ENCODE results near the gene TRIO. TPM values are rescaled to one million over a fixed set of nuclear protein-coding genes. Genes with fewer than 3 reads are reported as not detected.

Gene TRIO
- polyA plus RNA-seq, 3 donors: 1.7 to 45.8 (median 2.1) TPM

GRCh38 chr5:14097998-14098471, 45.1 kb upstream of the TRIO start:
- Mint-ChIP-seq H3K4me3 (no peak overlapping the region), H3K9me3 (peaks cover under 1 to 12% (median 8%) of the 10 kb centered on the region in 7 donors), H3K27ac (no peak overlapping the region), H3K4me1 (no peaks in the 10 kb centered on the region), H3K27me3 (ENCODE audit: low read depth in 3 of 3) (peaks cover 7 to 9% (median 8%) of the 10 kb centered on the region in 3 donors), H3K36me3 (no peaks in the 10 kb centered on the region)
- H3K27me3 ChIP-seq (ENCODE audit: control insufficient read depth in 2 of 2, insufficient read depth in 2 of 2, low read length in 2 of 2): no peaks in the 10 kb centered on the region
- H3K4me2 ChIP-seq (replicated peaks; ENCODE audit: extremely low read depth, low read length, poor library complexity, severe bottlenecking): no peak overlapping the region
- no peak for DNase-seq
- no CpG with 5 or more reads among the region's 1 CpG for WGBS (ENCODE audit: insufficient coverage)
- H3K27ac ChIP-seq (ENCODE audit: low read depth in 1 of 2, low read length in 2 of 2): no peak overlapping the region
- no peak overlapping the region for H2AFZ ChIP-seq (ENCODE audit: insufficient read depth, low read depth, low read length, poor library complexity, severe bottlenecking)
- no peak overlapping the region for H3K9ac ChIP-seq (ENCODE audit: insufficient read depth, low read length, poor library complexity, severe bottlenecking)
- H3K4me3 ChIP-seq (replicated peaks in 1 of 3; ENCODE audit: low read depth in 2 of 3, low read length in 3 of 3): no peak overlapping the region
- no peaks in the 10 kb centered on the region for H3K79me2 ChIP-seq (ENCODE audit: insufficient read depth, low read length)
- H4K20me1 ChIP-seq (ENCODE audit: insufficient read depth, low read length): no peaks in the 10 kb centered on the region
- intact Hi-C loops (cut with micrococcal nuclease): no loop called here
- no peaks in the 10 kb centered on the region for H3K4me1 ChIP-seq (ENCODE audit: control insufficient read depth in 1 of 2, insufficient read depth in 2 of 2, low read length in 2 of 2)
- no peaks in the 10 kb centered on the region for H3K36me3 ChIP-seq (replicated peaks in 1 of 2; ENCODE audit: control insufficient read depth in 1 of 2, insufficient read depth in 2 of 2, low read length in 2 of 2)
- no peak for TF ChIP-seq CTCF (IDR thresholded peaks at IDR 0.05)
- H3K9me3 ChIP-seq (replicated peaks in 1 of 2; ENCODE audit: control insufficient read depth in 1 of 2, insufficient read depth in 1 of 2, low read length in 2 of 2): peaks cover 0 to 1% of the 10 kb centered on the region in 2 donors

- Histone ChIP-seq H3K79me2 (ENCODE audit: insufficient read depth, low read length) (no peaks in the 10 kb centered on the region), H3K4me1 (ENCODE audit: control insufficient read depth in 1 of 2, insufficient read depth in 2 of 2, low read length in 2 of 2) (no peaks in the 10 kb centered on the region), H4K20me1 (ENCODE audit: insufficient read depth, low read length) (no peaks in the 10 kb centered on the region), H3K9me3 (replicated peaks in 1 of 2; ENCODE audit: control insufficient read depth in 1 of 2, insufficient read depth in 1 of 2, low read length in 2 of 2) (peaks cover 3 to 7% of the 10 kb centered on the region in 2 donors), H3K27me3 (ENCODE audit: control insufficient read depth in 2 of 2, insufficient read depth in 2 of 2, low read length in 2 of 2) (no peaks in the 10 kb centered on the region), H3K4me2 (replicated peaks; ENCODE audit: extremely low read depth, low read length, poor library complexity, severe bottlenecking) (no peak overlapping the region), H3K9ac (ENCODE audit: insufficient read depth, low read length, poor library complexity, severe bottlenecking) (no peak overlapping the region), H3K4me3 (replicated peaks in 1 of 3; ENCODE audit: low read depth in 2 of 3, low read length in 3 of 3) (no peak overlapping the region), H2AFZ (ENCODE audit: insufficient read depth, low read depth, low read length, poor library complexity, severe bottlenecking) (no peak overlapping the region), H3K27ac (ENCODE audit: low read depth in 1 of 2, low read length in 2 of 2) (no peak overlapping the region), H3K36me3 (replicated peaks in 1 of 2; ENCODE audit: control insufficient read depth in 1 of 2, insufficient read depth in 2 of 2, low read length in 2 of 2) (no peaks in the 10 kb centered on the region)
- no peak for DNase-seq
- no peaks in the 10 kb centered on the region for H3K4me1 Mint-ChIP-seq
- H3K27ac Mint-ChIP-seq: no peak overlapping the region
- WGBS (ENCODE audit: insufficient coverage): 90% methylated on average over 2 of the region's 10 CpGs
- H3K4me3 Mint-ChIP-seq: no peak overlapping the region
- intact Hi-C loops (cut with micrococcal nuclease): no loop called here
- TF ChIP-seq CTCF (IDR thresholded peaks at IDR 0.05): no peak
- H3K36me3 Mint-ChIP-seq: no peaks in the 10 kb centered on the region
- peaks cover 4 to 6% (median 5%) of the 10 kb centered on the region in 3 donors for H3K27me3 Mint-ChIP-seq (ENCODE audit: low read depth in 3 of 3)
- peaks cover 3 to 15% (median 12%) of the 10 kb centered on the region in 7 donors for H3K9me3 Mint-ChIP-seq
Observed at GRCh38 chr5:14100281-14100680, 42.9 kb upstream of the TRIO start.

All from CD14-positive monocyte (primary cell).